GM13977 (cell line): ENCODE data around the gene MCM6.
"Not testable (repeated sequence)": the region's sequence is repeated elsewhere in the genome, so short reads cannot be mapped to it uniquely, and the experiment has no call there.

Experiments
- DNase-seq: peaks from one replicate; pipeline ENCODE4 v3.0.0; 2012; ENCODE audit warnings: low spot score
- in situ Hi-C: fragments of 300-500 bp; cut with MboI; formaldehyde crosslinking; loops from one replicate; pipeline ENCODE4 v1.12.0; 2022; ENCODE audit warnings: low sequenced_read_pairs, low pct_unique_long_range_greater_than_20kb, mixed read lengths, inconsistent platforms; ENCODE audit not compliant: unreplicated experiment
- TF ChIP-seq, protein P1 (sequence below): IDR thresholded peaks from 2 replicates; pipeline ENCODE4 v1.5.1; 2012; ENCODE audit warnings: mild to moderate bottlenecking, control low read depth; ENCODE audit not compliant: insufficient read depth; ENCODE audit errors: extremely low read depth, missing control alignments

MCM6 gene

DNA sequence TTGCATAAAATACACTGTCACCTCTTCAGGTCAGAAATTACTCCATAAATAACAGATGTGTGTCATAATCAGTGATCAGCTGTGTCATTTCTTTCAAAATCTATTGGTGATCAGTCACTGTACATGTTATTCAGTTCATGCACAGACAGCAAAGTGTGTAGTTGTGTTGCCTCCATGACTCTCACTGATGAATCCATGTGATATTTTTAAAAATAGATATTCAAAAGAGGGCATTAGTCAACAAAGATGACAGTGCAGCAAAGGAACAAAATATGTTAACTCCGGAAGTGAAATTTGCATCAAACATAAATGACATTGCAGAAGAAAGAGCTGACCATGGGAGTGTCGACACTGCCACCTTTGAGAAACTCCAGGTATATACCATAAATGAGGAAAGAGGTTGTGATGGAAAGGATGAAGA, 17.1 kb upstream of the MCM6 start:
- no peak for DNase-seq
- TF ChIP-seq, protein P1, sequence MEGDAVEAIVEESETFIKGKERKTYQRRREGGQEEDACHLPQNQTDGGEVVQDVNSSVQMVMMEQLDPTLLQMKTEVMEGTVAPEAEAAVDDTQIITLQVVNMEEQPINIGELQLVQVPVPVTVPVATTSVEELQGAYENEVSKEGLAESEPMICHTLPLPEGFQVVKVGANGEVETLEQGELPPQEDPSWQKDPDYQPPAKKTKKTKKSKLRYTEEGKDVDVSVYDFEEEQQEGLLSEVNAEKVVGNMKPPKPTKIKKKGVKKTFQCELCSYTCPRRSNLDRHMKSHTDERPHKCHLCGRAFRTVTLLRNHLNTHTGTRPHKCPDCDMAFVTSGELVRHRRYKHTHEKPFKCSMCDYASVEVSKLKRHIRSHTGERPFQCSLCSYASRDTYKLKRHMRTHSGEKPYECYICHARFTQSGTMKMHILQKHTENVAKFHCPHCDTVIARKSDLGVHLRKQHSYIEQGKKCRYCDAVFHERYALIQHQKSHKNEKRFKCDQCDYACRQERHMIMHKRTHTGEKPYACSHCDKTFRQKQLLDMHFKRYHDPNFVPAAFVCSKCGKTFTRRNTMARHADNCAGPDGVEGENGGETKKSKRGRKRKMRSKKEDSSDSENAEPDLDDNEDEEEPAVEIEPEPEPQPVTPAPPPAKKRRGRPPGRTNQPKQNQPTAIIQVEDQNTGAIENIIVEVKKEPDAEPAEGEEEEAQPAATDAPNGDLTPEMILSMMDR, result no peak
- in situ Hi-C loops, result no loop called here

DNA sequence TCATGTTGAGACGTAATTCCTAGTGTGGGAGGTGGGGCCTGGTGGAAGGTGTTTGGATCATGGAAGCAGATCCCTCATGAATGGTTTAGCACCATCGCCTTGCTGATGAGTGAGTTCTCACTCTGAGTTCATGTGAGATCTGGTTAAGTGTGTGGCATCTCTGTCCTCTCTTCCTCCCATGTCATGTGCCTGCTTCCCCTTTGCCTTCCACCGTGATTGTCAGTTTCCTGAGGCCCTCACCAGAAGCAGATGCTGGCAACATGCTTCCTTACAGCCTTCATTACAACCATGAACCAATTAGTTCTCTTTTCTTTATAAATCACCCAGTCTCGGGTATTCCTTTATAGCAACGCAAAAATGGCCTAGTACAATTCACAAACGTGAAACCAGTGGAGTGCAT, 14.6 kb upstream of the MCM6 start:
- TF ChIP-seq, protein P1, result no peak
- in situ Hi-C loops, result no loop called here
- no peak for DNase-seq

DNA sequence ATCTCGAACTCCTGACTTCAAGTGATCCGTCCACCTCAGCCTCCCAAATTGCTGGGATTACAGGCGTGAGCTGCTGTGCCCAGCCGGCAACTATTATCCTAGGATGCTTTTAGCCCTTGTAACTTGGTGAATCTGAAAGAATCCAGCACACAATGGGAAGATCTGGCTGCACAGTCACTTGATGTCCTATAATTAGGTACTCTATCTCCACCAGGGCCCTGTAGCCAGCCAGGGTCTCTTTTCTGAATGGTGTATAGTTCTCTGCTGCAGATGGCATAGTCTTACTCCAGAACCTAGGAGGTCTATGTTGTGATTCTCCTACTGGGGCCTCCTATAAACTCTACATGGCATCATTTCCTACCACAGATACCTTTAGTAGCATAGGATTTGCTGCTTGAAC, 13.9 kb upstream of the MCM6 start:
- in situ Hi-C loops, result no loop called here
- TF ChIP-seq, protein P1, result no peak
- DNase-seq, result no peak

DNA sequence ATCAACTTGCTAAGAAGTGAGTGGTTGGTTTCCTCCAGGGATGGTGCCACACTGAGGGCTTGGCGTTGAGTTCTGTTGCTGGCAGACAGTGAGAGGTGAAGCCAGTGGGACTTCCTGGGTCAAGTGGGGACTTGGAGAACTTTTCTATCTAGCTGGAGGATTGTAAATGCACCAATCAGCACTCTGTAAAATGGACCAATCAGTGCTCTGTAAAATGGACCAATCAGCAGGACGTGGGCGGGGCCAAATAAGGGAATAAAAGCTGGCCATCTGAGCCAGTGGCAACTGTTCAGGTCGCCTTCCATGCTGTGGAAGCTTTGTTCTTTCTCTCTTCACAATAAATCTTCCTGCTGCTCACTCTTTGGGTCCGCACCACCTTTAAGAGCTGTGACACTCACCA, 12.3 kb upstream of the MCM6 start:
- DNase-seq, in situ Hi-C loops: not testable (repeated sequence)

DNA sequence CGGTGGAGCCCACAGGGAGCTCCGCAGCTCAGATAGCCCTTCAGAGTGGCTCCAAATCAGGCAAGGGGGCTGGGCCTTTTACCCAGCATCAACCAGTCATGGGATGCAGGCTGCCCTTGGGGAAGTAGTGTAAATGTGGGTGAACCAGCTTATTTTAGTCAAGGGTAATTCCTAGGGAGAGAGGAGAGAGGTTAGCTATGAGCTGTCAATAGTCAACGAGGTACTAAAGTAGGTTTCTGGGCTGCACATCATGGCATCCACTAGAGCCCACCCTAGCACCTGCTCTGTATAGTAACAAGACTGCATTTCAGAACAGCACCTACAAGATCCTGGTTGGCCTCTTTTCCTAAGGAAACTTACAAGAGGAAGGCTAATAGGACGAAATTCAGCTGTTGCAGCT, 9.5 kb upstream of the MCM6 start:
- in situ Hi-C loops, result no loop called here
- TF ChIP-seq, protein P1, result no peak
- no peak for DNase-seq

DNA sequence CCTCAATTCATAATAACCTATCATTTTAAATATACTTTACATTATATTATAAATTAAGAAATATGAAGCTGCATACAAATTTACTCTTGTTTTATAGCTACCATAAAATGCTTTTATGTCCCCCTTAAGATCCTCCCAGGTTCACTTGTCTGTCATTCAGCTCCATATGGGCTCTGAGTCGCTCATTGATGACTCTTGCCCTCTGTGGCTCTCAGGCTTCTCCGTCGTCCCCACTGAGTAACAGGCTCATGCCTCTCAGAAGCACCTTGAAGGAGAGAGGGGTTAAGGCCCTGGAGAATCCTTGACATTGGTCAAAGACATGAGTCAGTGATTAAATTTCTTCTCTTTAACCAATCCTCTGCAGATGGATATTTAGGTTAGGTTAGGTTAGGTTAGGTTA, 6.2 kb upstream of the MCM6 start:
- TF ChIP-seq, protein P1, result no peak
- DNase-seq, result no peak
- in situ Hi-C loops, result no loop called here

DNA sequence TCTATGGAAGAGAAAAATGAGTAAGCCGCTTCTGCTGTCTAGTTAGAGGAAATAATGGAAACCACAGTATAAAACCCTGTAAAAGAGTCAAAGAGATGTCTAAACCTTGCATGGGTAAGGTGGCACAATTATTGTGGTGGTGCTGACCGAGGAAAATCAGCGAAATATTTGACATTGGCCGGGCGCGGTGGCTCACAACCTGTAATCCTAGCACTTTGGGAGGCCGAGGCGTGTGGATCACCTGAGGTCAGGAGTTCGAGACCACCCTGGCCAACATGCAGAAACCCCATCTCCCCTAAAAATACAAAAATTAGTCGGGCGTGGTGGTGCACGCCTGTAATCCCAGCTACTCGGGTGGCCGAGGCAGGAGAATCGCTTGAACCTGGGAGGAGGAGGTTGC, 527 bp upstream of the MCM6 start:
- in situ Hi-C loops, DNase-seq: not testable (repeated sequence)

DNA sequence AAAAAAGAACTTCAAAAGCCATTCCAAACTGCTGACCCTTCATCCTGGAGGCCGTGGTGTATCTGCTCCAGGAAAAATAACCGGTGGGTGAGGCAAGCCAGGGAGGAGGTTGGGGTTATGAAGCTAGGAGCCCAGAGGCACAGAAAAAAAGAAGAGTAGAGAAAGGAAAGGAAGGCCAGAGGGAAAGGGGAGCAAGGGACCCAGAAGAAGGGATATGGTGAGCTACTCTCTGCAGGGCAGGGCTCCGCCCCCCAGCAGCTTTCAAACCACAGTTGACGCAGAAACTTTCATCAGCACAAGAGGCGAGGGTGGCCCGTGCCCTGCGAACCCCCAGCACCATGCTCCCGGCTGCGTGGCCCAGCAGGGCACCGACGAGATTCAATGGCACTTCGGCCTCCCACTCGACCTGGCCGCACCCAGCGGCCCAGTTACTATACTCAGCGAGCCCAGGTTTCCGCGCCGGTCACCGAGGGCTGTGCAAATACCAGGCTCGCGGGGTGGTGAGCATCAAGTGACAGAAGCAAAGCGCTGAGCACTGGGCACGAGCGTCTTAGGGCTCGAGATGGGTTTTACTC, 665 bp downstream of the MCM6 start:
- in situ Hi-C loops, result no loop called here
- peak; percentile 75 for DNase-seq
- TF ChIP-seq, protein P1, result no peak
